K562 (cell line): ENCODE measurements around the gene LAMA3. TPM values are rescaled to one million over a fixed set of nuclear protein-coding genes. Genes with fewer than 3 reads are reported as not detected.
A peak's percentile ranks its signal among the peaks of the same experiment; 100 is the strongest.

Experiments
- ARID2 ChIP-seq: fragments of 450-650 bp; IDR thresholded peaks from 2 replicates; pipeline ENCODE4 v1.6.1; 2017; ENCODE audit warnings: antibody characterized with exemption, mild to moderate bottlenecking
- ASH1L ChIP-seq: fragments of 450-650 bp; IDR thresholded peaks from 2 replicates; pipeline ENCODE4 v1.6.1; 2018; ENCODE audit warnings: borderline replicate concordance, mild to moderate bottlenecking, low read depth; ENCODE audit not compliant: partially characterized antibody
- CEBPZ ChIP-seq: fragments of 150-350 bp; IDR thresholded peaks from 2 replicates; pipeline ENCODE4 v1.6.1; 2014; ENCODE audit warnings: low read depth, mild to moderate bottlenecking, low read length, borderline replicate concordance
- DPF2 ChIP-seq: fragments of 450-650 bp; IDR thresholded peaks from 2 replicates; pipeline ENCODE4 v1.6.1; 2016
- FOXM1 ChIP-seq, 2 experiments: fragments of 450-650 bp in 1 of 2; sonication (generic) in 1 of 2; formaldehyde crosslinking in 1 of 2; IDR thresholded peaks; 2 replicates each; pipeline versions ENCODE4 v1.6.1 to v1.9.0; 2017 to 2022; ENCODE audit warnings: low read depth in 2 of 2, mild to moderate bottlenecking in 2 of 2, missing genetic modification reagents in 1 of 2, moderate library complexity in 1 of 2
- HDAC3 ChIP-seq: fragments of 450-650 bp; IDR thresholded peaks from 2 replicates; pipeline ENCODE4 v1.6.1; 2018; ENCODE audit warnings: borderline replicate concordance, mild to moderate bottlenecking, moderate library complexity; ENCODE audit not compliant: partially characterized antibody
- HIVEP1 ChIP-seq: fragments of 250-450 bp; sonication (Bioruptor Pico); IDR thresholded peaks from 2 replicates; pipeline ENCODE4 v1.4.0; 2020; ENCODE audit warnings: mild to moderate bottlenecking
- HOXB6 ChIP-seq: fragments of 250-450 bp; sonication (Bioruptor Pico); IDR thresholded peaks from 2 replicates; pipeline ENCODE4 v1.5.1; 2022; ENCODE audit warnings: mild to moderate bottlenecking, borderline replicate concordance
- IRF2 ChIP-seq: sonication (generic); formaldehyde crosslinking; IDR thresholded peaks from 2 replicates; pipeline ENCODE4 v1.8.1; 2022; ENCODE audit warnings: mild to moderate bottlenecking, missing genetic modification reagents
- MCM3 ChIP-seq: fragments of 450-650 bp; IDR thresholded peaks from 2 replicates; pipeline ENCODE4 v1.6.1; 2016
- NCOA4 ChIP-seq: fragments of 450-650 bp; IDR thresholded peaks from 2 replicates; pipeline ENCODE4 v1.6.1; 2018; ENCODE audit warnings: mild to moderate bottlenecking; ENCODE audit not compliant: partially characterized antibody
- RNF2 ChIP-seq: sonication (generic); IDR thresholded peaks from 2 replicates; pipeline ENCODE4 v1.6.1; 2016
- SIN3B ChIP-seq: fragments of 450-650 bp; IDR thresholded peaks from 2 replicates; pipeline ENCODE4 v1.6.1; 2017; ENCODE audit warnings: low read depth, mild to moderate bottlenecking, moderate library complexity
- SRSF3 ChIP-seq: fragments of 200-400 bp; formaldehyde crosslinking; IDR thresholded peaks from 2 replicates; pipeline ENCODE4 v1.6.1; 2016; ENCODE audit warnings: mild to moderate bottlenecking, low read length, moderate library complexity; ENCODE audit not compliant: insufficient read depth
- SUPT5H ChIP-seq: fragments of 450-650 bp; IDR thresholded peaks from 2 replicates; pipeline ENCODE4 v1.6.1; 2016
- TBL1XR1 ChIP-seq, 2 experiments: IDR thresholded peaks; 2 replicates each; pipeline ENCODE4 v1.6.1; 2012; ENCODE audit warnings: improper control_type of control experiment in 2 of 2, low read length in 2 of 2, mild to moderate bottlenecking in 1 of 2
- TCF3 ChIP-seq: sonication (generic); formaldehyde crosslinking; IDR thresholded peaks from 2 replicates; pipeline ENCODE4 v1.4.0; 2020; ENCODE audit warnings: mild to moderate bottlenecking, missing genetic modification reagents
- ZKSCAN8 ChIP-seq: fragments of 200-800 bp; sonication (Bioruptor generic); IDR thresholded peaks from 2 replicates; pipeline ENCODE4 v1.6.1; 2016; ENCODE audit warnings: missing genetic modification characterization, missing compliant biosample characterization
- ZNF3 ChIP-seq: fragments of 250-450 bp; sonication (Bioruptor Pico); IDR thresholded peaks from 2 replicates; pipeline ENCODE4 v1.5.0; 2021; ENCODE audit warnings: mild to moderate bottlenecking, moderate library complexity
- ZNF398 ChIP-seq: fragments of 250-450 bp; sonication (Bioruptor Pico); IDR thresholded peaks from 2 replicates; pipeline ENCODE4 v1.8.0; 2021; ENCODE audit warnings: moderate library complexity, mild to moderate bottlenecking, inconsistent platforms
- ZNF592 ChIP-seq: fragments of 450-650 bp; IDR thresholded peaks from 2 replicates; pipeline ENCODE4 v1.6.1; 2017; ENCODE audit warnings: antibody characterized with exemption, mild to moderate bottlenecking
- polyA plus RNA-seq, 8 experiments: library from polyadenylated mRNA; depleted of rRNA in 4 of 8; stranded (reverse) in 5 of 8; unstranded in 3 of 8; fragments of >200 nt; fragmentation: Nextera tagmentation in 2 of 8; fragmentation: Illumina TruSeq in 1 of 8; extraction: Ambion mirVana in 2 of 8; extraction: Trizol in 1 of 8; gene quantifications; 2 replicates each; pipeline versions ENCODE4 v1.2.1 to v1.2.3, GENCODE V29; 2011 to 2014; ENCODE audit warnings: inconsistent platforms in 1 of 8, missing spikeins in 1 of 8
- total RNA-seq, 7 experiments: library from RNA; depleted of rRNA in 6 of 7; stranded (reverse); fragments of >200 nt in 6 of 7; fragmentation: Illumina TruSeq in 2 of 7; extraction: Trizol in 2 of 7; gene quantifications; 2 replicates each; pipeline versions ENCODE4 v1.2.1 to v1.2.3, GENCODE V29; 2011 to 2021; ENCODE audit warnings: low replicate concordance in 1 of 7

Gene LAMA3
- total and polyA plus RNA-seq, 9 of the 15 experiments (the other 6 are each of a cell fraction or from before 2014, with no cell fraction given), result 0.07 TPM; not detected in 8

GRCh38 chr18:23719634-23720201 is 30.5 kb downstream of the LAMA3 start (continued):
- TF ChIP-seq ZNF398 (CRISPR knock-in tag) (no peak), HOXB6 (CRISPR knock-in tag) (no peak), ARID2 (no peak), MCM3 (no peak), SRSF3 (no peak), FOXM1 (IDR thresholded peaks at IDR 0.05; ENCODE audit: low read depth) (no peak), FOXM1 (CRISPR knock-in tag; IDR thresholded peaks at IDR 0.05; ENCODE audit: low read depth) (no peak), ZNF592 (0 out of 2 replicates have a peak, but pooled peaks have one; percentile 34), HDAC3 (no peak), CEBPZ (no peak), TBL1XR1 (IDR thresholded peaks at IDR 0.05; ENCODE audit: low read length in 2 of 2) (no peak), SIN3B (no peak), RNF2 (no peak), SUPT5H (no peak), ASH1L (no peak), NCOA4 (no peak), ZNF3 (no peak), IRF2 (CRISPR knock-in tag) (no peak), HIVEP1 (CRISPR knock-in tag) (no peak), DPF2 (peak; percentile 88), ZKSCAN8 (CRISPR knock-in tag) (no peak), TCF3 (CRISPR knock-in tag) (peak; percentile 11; the same call in 1 of the 2 replicates)
